PC-3 (cell line): ENCODE results near the gene GNB1.

Source experiments
- CTCF ChIP-seq: fragments of 300-600 bp; sonication (generic); conservative IDR thresholded peaks from 2 replicates; pipeline ENCODE4 v1.5.1; 2017; ENCODE audit warnings: antibody characterized with exemption, low read depth, mild to moderate bottlenecking, low read length
- EZH2 ChIP-seq: fragments of 300-600 bp; sonication (generic); IDR thresholded peaks from one replicate; pipeline ENCODE4 v1.6.1; 2017; ENCODE audit warnings: antibody characterized with exemption, mild to moderate bottlenecking, low read length; ENCODE audit not compliant: unreplicated experiment

- TF ChIP-seq CTCF (no peak), EZH2 (no peak)
These were observed 38.1 kb downstream of the GNB1 start for GRCh38 chr1:1852619-1853414.
